ENCODE results near the gene CAPN9.
A peak's percentile ranks its signal among the peaks of the same experiment; 100 is the strongest.

CAPN9 gene

GRCh38 chr1:230768903-230769570 is 21.8 kb downstream of the CAPN9 start:
- peak; percentile 86 for DNase-seq (ENCODE audit: low read depth)

GRCh38 chr1:230770317-230770716 is 23.1 kb downstream of the CAPN9 start:
- DNase-seq (ENCODE audit: low read depth), result no peak

GRCh38 chr1:230771773-230772354 is 24.7 kb downstream of the CAPN9 start:
- DNase-seq (ENCODE audit: low read depth), result no peak

- DNase-seq (ENCODE audit: low read depth), result peak; percentile 75
Measured at GRCh38 chr1:230772457-230773395, 25.5 kb downstream of the CAPN9 start.

- DNase-seq (ENCODE audit: low read depth), result no peak
Measured at GRCh38 chr1:230773396-230774033, 26.3 kb downstream of the CAPN9 start.

- peak; percentile 29 for DNase-seq (ENCODE audit: low read depth)
Measured at GRCh38 chr1:230778916-230779590, 31.9 kb downstream of the CAPN9 start.

- no peak for DNase-seq (ENCODE audit: low read depth)
Measured at GRCh38 chr1:230781131-230781530, 33.9 kb downstream of the CAPN9 start.

- DNase-seq (ENCODE audit: low read depth), result peak; percentile 12
Measured at GRCh38 chr1:230781594-230781993, 34.4 kb downstream of the CAPN9 start.

GRCh38 chr1:230784163-230784562 is 37.0 kb downstream of the CAPN9 start:
- no peak for DNase-seq (ENCODE audit: low read depth)

- DNase-seq (ENCODE audit: low read depth), result no peak
Measured at GRCh38 chr1:230785636-230786384, 38.6 kb downstream of the CAPN9 start.

- DNase-seq (ENCODE audit: low read depth), result no peak
Measured at GRCh38 chr1:230786385-230786753, 39.2 kb downstream of the CAPN9 start.

GRCh38 chr1:230787471-230787870 is 40.3 kb downstream of the CAPN9 start:
- no peak for DNase-seq (ENCODE audit: low read depth)

GRCh38 chr1:230788561-230789275 is 41.5 kb downstream of the CAPN9 start:
- DNase-seq (ENCODE audit: low read depth), result no peak

- no peak for DNase-seq (ENCODE audit: low read depth)
Measured at GRCh38 chr1:230790026-230790425, 42.8 kb downstream of the CAPN9 start.

- DNase-seq (ENCODE audit: low read depth), result no peak
Measured at GRCh38 chr1:230791986-230792564, 44.9 kb downstream of the CAPN9 start.

GRCh38 chr1:230792691-230793462 is 45.7 kb downstream of the CAPN9 start:
- DNase-seq (ENCODE audit: low read depth), result peak; percentile 26

GRCh38 chr1:230793463-230793745 is 46.2 kb downstream of the CAPN9 start:
- DNase-seq (ENCODE audit: low read depth), result no peak

- peak; percentile 45 for DNase-seq (ENCODE audit: low read depth)
Measured at GRCh38 chr1:230794431-230794830, 47.2 kb downstream of the CAPN9 start.

GRCh38 chr1:230794871-230795605 is 47.9 kb downstream of the CAPN9 start:
- no peak for DNase-seq (ENCODE audit: low read depth)

All from EH (cell line).